ENCODE data around the gene KCMF1.

GRCh38 chr2:85032621-85033020 lies 61.7 kb downstream of the KCMF1 start:
- TF ChIP-seq BCL3 (IDR thresholded peaks at IDR 0.05; ENCODE audit: borderline replicate concordance, insufficient read depth, low read depth, low read length, poor library complexity, severe bottlenecking) = no peak
- TF ChIP-seq YY1 (IDR thresholded peaks at IDR 0.05; ENCODE audit: low read depth, low read length) = no peak
- no peak for TF ChIP-seq SUZ12 (IDR thresholded peaks at IDR 0.05; ENCODE audit: unreplicated experiment)
- TF ChIP-seq SIX5 (IDR thresholded peaks at IDR 0.05; ENCODE audit: low read depth, low read length, severe bottlenecking) = no peak
- no peak for TF ChIP-seq FOS (IDR thresholded peaks at IDR 0.05; ENCODE audit: borderline replicate concordance, extremely low read depth, insufficient read length)
- TF ChIP-seq CTCF (IDR thresholded peaks at IDR 0.05 in 2 of 3, conservative IDR thresholded peaks at IDR 0.05 in 1 of 3; ENCODE audit: control insufficient read depth in 2 of 3, extremely low read depth in 1 of 3, insufficient read depth in 1 of 3, low read depth in 3 of 3, low read length in 3 of 3) = no peak
- TF ChIP-seq POLR2A (IDR thresholded peaks at IDR 0.05; ENCODE audit: low read depth, low read length) = no peak
- TF ChIP-seq ZNF207 (IDR thresholded peaks at IDR 0.05; ENCODE audit: borderline replicate concordance) = no peak
- no peak for TF ChIP-seq ATF2 (IDR thresholded peaks at IDR 0.05; ENCODE audit: low read length)
- TF ChIP-seq NR2C1 (IDR thresholded peaks at IDR 0.05) = no peak
- no peak for TF ChIP-seq NKRF (conservative IDR thresholded peaks at IDR 0.05)
- TF ChIP-seq RFX5 (IDR thresholded peaks at IDR 0.05; ENCODE audit: low read depth, low read length) = no peak
- TF ChIP-seq STAT3 (IDR thresholded peaks at IDR 0.05; ENCODE audit: low read depth, low read length) = no peak
- no peak for TF ChIP-seq MXI1 (IDR thresholded peaks at IDR 0.05; ENCODE audit: low read depth, low read length)
